Measurements from ENCODE around the gene PADI4. TPM values are rescaled to one million over a fixed set of nuclear protein-coding genes. Genes with fewer than 3 reads are reported as not detected.
"Not testable (repeated sequence)": the region's sequence is repeated elsewhere in the genome, so short reads cannot be mapped to it uniquely, and the experiment has no call there.

PADI4 gene
- total and polyA plus RNA-seq, 12 donors = 0.05 to 0.72 (median 0.27) TPM; not detected in 5

- Histone ChIP-seq H3K9me3 (replicated peaks in 1 of 3) (no peaks in the 10 kb centered on the region), H3K4me3 (no peak overlapping the region), H3K27me3 (no peaks in the 10 kb centered on the region), H3K4me1 (replicated peaks in 1 of 2) (no peaks in the 10 kb centered on the region), H3K27ac (no peak overlapping the region), H3K36me3 (replicated peaks in 1 of 2) (peaks cover 0 to 33% of the 10 kb centered on the region in 2 donors)
- WGBS, 4 donors = 44 to 64% (median 53%) methylated on average over 5 to 15 of the region's 15 CpGs
- peak; percentile 51 to 76 (median 60) for DNase-seq
- intact Hi-C loops (cut with DNase I) = loop anchor here in 1 of 2 donors (10.0 kb wide), 1 partner anchor 281 kb away; no protein-coding TSS in a partner anchor
- peak; percentile 45 to 67 (median 56) for TF ChIP-seq CTCF (IDR thresholded peaks at IDR 0.05)
- TF ChIP-seq POLR2A (IDR thresholded peaks at IDR 0.05) = no peak
Measured at GRCh38 chr1:17405898-17406759, 98.1 kb downstream of the PADI4 start.

GRCh38 chr1:17406760-17407475, 98.9 kb downstream of the PADI4 start:
- peaks cover 0 to 41% of the 10 kb centered on the region in 2 donors for H3K36me3 ChIP-seq (replicated peaks in 1 of 2)
- 85 to 89% (median 86%) methylated on average over 11 to 16 of the region's 16 CpGs for WGBS, 4 donors

GRCh38 chr1:17407786-17408514, 100.0 kb downstream of the PADI4 start:
- H3K27me3 ChIP-seq; H3K4me3 ChIP-seq; H3K9me3 ChIP-seq (replicated peaks in 1 of 3); H3K27ac ChIP-seq; DNase-seq: not testable (repeated sequence)
- intact Hi-C loops (cut with DNase I) = loop anchor here in 1 of 2 donors (10.0 kb wide), 1 partner anchor 283 kb away; no protein-coding TSS in a partner anchor
- H3K36me3 ChIP-seq (replicated peaks in 1 of 2) = peaks cover 0 to 52% of the 10 kb centered on the region in 2 donors
- peaks cover 13 to 15% of the 10 kb centered on the region in 2 donors for H3K4me1 ChIP-seq (replicated peaks in 1 of 2)
- WGBS, 4 donors = 94 to 97% (median 96%) methylated on average over 21 to 30 of the region's 30 CpGs

More at GRCh38 chr1:17406760-17407475, 98.9 kb downstream of the PADI4 start:
- H3K4me3 ChIP-seq; H3K4me1 ChIP-seq (replicated peaks in 1 of 2); H3K9me3 ChIP-seq (replicated peaks in 1 of 3); DNase-seq; H3K27ac ChIP-seq; H3K27me3 ChIP-seq: not testable (repeated sequence)
- intact Hi-C loops (cut with DNase I) = loop anchor here in 1 of 2 donors (10.0 kb wide), 1 partner anchor 282 kb away; no protein-coding TSS in a partner anchor

GRCh38 chr1:17409391-17409811, 101.4 kb downstream of the PADI4 start:
- Histone ChIP-seq H3K4me3 (no peak overlapping the region), H3K27me3 (no peaks in the 10 kb centered on the region), H3K4me1 (replicated peaks in 1 of 2) (peaks cover 13 to 15% of the 10 kb centered on the region in 2 donors), H3K9me3 (replicated peaks in 1 of 3) (no peaks in the 10 kb centered on the region), H3K27ac (no peak overlapping the region), H3K36me3 (replicated peaks in 1 of 2) (peaks cover 0 to 66% of the 10 kb centered on the region in 2 donors)
- intact Hi-C loops (cut with DNase I) = loop anchor here in 1 of 2 donors (10.0 kb wide), 1 partner anchor 285 kb away; no protein-coding TSS in a partner anchor
- WGBS, 4 donors = 96 to 97% (median 96%) methylated on average over 6 to 10 of the region's 10 CpGs; no CpG with 5 or more reads in 1 of the 4 donors
- DNase-seq = no peak
- TF ChIP-seq CTCF (IDR thresholded peaks at IDR 0.05) = no peak
- TF ChIP-seq POLR2A (IDR thresholded peaks at IDR 0.05) = no peak
